Ovary (tissue), 3 donors: ENCODE results near the gene ARMH3.

Experiments
- EP300 ChIP-seq: sonication (generic); formaldehyde crosslinking; IDR thresholded peaks from one replicate; pipeline ENCODE4 v1.6.1; 2017; ENCODE audit warnings: antibody characterized with exemption
- POLR2A ChIP-seq: fragments of 450-650 bp; IDR thresholded peaks from one replicate; pipeline ENCODE4 v1.6.1; 2017; ENCODE audit warnings: antibody characterized with exemption, mild to moderate bottlenecking, moderate library complexity
- TF ChIP-seq, protein P1 (sequence below), 3 donors: fragments of 450-650 bp in 2 of 3; fragments of 200-600 bp in 1 of 3; IDR thresholded peaks; one replicate each; pipeline versions ENCODE4 v1.5.1 to v1.8.0; 2016 to 2022; ENCODE audit warnings: antibody characterized with exemption in 3 of 3, mild to moderate bottlenecking in 1 of 3
- donor health status: DM: no; HTN: no; CAD: no.

GRCh38 chr10:101829561-101830315 is 226.2 kb downstream of the ARMH3 start:
- TF ChIP-seq POLR2A (no peak), EP300 (no peak)
- TF ChIP-seq, protein P1, sequence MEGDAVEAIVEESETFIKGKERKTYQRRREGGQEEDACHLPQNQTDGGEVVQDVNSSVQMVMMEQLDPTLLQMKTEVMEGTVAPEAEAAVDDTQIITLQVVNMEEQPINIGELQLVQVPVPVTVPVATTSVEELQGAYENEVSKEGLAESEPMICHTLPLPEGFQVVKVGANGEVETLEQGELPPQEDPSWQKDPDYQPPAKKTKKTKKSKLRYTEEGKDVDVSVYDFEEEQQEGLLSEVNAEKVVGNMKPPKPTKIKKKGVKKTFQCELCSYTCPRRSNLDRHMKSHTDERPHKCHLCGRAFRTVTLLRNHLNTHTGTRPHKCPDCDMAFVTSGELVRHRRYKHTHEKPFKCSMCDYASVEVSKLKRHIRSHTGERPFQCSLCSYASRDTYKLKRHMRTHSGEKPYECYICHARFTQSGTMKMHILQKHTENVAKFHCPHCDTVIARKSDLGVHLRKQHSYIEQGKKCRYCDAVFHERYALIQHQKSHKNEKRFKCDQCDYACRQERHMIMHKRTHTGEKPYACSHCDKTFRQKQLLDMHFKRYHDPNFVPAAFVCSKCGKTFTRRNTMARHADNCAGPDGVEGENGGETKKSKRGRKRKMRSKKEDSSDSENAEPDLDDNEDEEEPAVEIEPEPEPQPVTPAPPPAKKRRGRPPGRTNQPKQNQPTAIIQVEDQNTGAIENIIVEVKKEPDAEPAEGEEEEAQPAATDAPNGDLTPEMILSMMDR (IDR thresholded peaks at IDR 0.05) = no peak
